Measurements from ENCODE around the gene STX4.

GRCh38 chr16:31088459-31089183, 55.3 kb downstream of the STX4 start, which contains the start of gene PRSS53:
- no peak for TF ChIP-seq CTCF (conservative IDR thresholded peaks at IDR 0.05)
- TF ChIP-seq EZH2 (IDR thresholded peaks at IDR 0.05; ENCODE audit: low read depth) = no peak
